Thyroid gland (tissue), 4 donors: Measurements from ENCODE around the gene GLIPR1L1.

Experiments used
- CTCF ChIP-seq, 6 experiments: fragments of 200-600 bp in 3 of 6; fragments of 450-650 bp in 3 of 6; sonication (generic) in 3 of 6; IDR thresholded peaks; one replicate each; pipeline ENCODE4 v1.5.1; 2016 to 2019; ENCODE audit warnings: antibody characterized with exemption in 6 of 6, mild to moderate bottlenecking in 2 of 6, inconsistent platforms in 1 of 6, moderate library complexity in 1 of 6
- POLR2A ChIP-seq, 2 donors: fragments of 450-650 bp; IDR thresholded peaks; one replicate each; pipeline ENCODE4 v1.6.1; 2017; ENCODE audit warnings: antibody characterized with exemption in 2 of 2, mild to moderate bottlenecking in 2 of 2, moderate library complexity in 1 of 2

- TF ChIP-seq CTCF (IDR thresholded peaks at IDR 0.05) (no peak), POLR2A (IDR thresholded peaks at IDR 0.05) (no peak)
These were observed 10.8 kb upstream of the GLIPR1L1 start for GRCh38 chr12:75323663-75324062.
